IPS DF 6.9 (cell line): ENCODE measurements around the gene OR51F2.
"Not testable (repeated sequence)": the region's sequence is repeated elsewhere in the genome, so short reads cannot be mapped to it uniquely, and the experiment has no call there.

ENCODE experiments used
- DNase-seq: peaks from one replicate; pipeline ENCODE4 v3.0.0-alpha.2; 2013; ENCODE audit warnings: low read depth, low spot score
- H3K27ac ChIP-seq: one replicate; pipeline ENCODE4 v1.5.1; 2013; ENCODE audit warnings: low read length, control low read depth
- H3K27me3 ChIP-seq: 2 replicates; pipeline ENCODE4 v1.6.1; 2013; ENCODE audit warnings: mild to moderate bottlenecking, low read length; ENCODE audit not compliant: control insufficient read depth, insufficient read depth
- H3K36me3 ChIP-seq: 2 replicates; pipeline ENCODE4 v1.6.1; 2013; ENCODE audit warnings: low read length; ENCODE audit not compliant: control insufficient read depth, insufficient read depth
- H3K4me1 ChIP-seq: 2 replicates; pipeline ENCODE4 v1.6.1; 2013; ENCODE audit warnings: low read length; ENCODE audit not compliant: control insufficient read depth, insufficient read depth
- H3K4me3 ChIP-seq: 2 replicates; pipeline ENCODE4 v1.5.1; 2013; ENCODE audit warnings: mild to moderate bottlenecking, low read length
- H3K9me3 ChIP-seq: 2 replicates; pipeline ENCODE4 v1.6.1; 2013; ENCODE audit warnings: low read length, inconsistent platforms; ENCODE audit not compliant: control insufficient read depth, insufficient read depth
- WGBS: extraction: QIAGEN DNeasy Blood & Tissue Kit; methylation state at CpG from one replicate; pipeline ENCODE4 v1.1.7; 2013; ENCODE audit warnings: mixed read lengths, missing lambda C conversion rate; ENCODE audit not compliant: insufficient read length, insufficient coverage; 5-methylcytosine and 5-hydroxymethylcytosine counted together

Gene OR51F2, protein sequence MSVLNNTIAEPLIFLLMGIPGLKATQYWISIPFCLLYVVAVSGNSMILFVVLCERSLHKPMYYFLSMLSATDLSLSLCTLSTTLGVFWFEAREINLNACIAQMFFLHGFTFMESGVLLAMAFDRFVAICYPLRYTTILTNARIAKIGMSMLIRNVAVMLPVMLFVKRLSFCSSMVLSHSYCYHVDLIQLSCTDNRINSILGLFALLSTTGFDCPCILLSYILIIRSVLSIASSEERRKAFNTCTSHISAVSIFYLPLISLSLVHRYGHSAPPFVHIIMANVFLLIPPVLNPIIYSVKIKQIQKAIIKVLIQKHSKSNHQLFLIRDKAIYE

DNA sequence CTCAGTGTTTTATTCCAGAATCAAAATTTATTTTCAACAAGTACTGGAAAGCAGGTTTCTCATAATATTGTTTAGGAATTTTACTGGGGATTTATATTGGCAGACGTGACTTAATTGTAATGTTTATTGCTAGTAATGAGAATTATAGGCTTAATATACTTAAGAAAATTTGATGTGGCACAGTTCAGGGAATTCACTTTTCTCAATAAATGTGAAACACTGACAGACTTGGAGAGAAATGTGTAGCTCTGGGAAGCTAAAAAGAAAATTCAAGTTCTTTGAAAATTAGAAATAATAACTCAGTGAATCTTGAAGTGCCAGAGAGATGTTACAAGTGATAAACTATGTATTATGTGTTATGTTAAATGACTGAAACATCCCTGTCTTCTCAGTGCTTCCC lies at the start of gene OR51F2:
Gene OR51F2, plus strand, starts transcription at position 301 of the 400 bp plus-strand sequence. CDS start 101 bp downstream, outside the sequence.
- Histone ChIP-seq H3K9me3 (no peaks in the 10 kb centered on the region), H3K4me3 (no peak within 1 kb of the TSS), H3K27ac (no peak within 1 kb of the TSS), H3K36me3 (no peaks in the 10 kb centered on the region), H3K27me3 (no peaks in the 10 kb centered on the region), H3K4me1 (no peaks in the 10 kb centered on the region)
- no peak for DNase-seq
- no CpG with 5 or more reads among the region's 1 CpG for whole genome bisulfite sequencing

- Histone ChIP-seq H3K4me1 (no peaks in the 10 kb centered on the region), H3K27ac (no peak overlapping the region), H3K4me3 (no peak overlapping the region), H3K27me3 (no peaks in the 10 kb centered on the region), H3K36me3 (no peaks in the 10 kb centered on the region), H3K9me3 (no peaks in the 10 kb centered on the region)
- no CpG with 5 or more reads among the region's 1 CpG for WGBS
- DNase-seq: no peak
Measured at GRCh38 chr11:4782454-4782853, 38.7 kb upstream of the OR51F2 start.

- Histone ChIP-seq H3K36me3 (no peaks in the 10 kb centered on the region), H3K4me1 (no peaks in the 10 kb centered on the region), H3K27me3 (no peaks in the 10 kb centered on the region), H3K27ac (no peak overlapping the region), H3K4me3 (no peak overlapping the region), H3K9me3 (no peaks in the 10 kb centered on the region)
- WGBS: no CpG with 5 or more reads among the region's 2 CpGs
- DNase-seq: no peak
Measured at GRCh38 chr11:4797206-4797605, 23.9 kb upstream of the OR51F2 start.

- Histone ChIP-seq H3K4me3 (no peak overlapping the region), H3K27me3 (no peaks in the 10 kb centered on the region), H3K9me3 (no peaks in the 10 kb centered on the region), H3K4me1 (no peaks in the 10 kb centered on the region), H3K27ac (no peak overlapping the region), H3K36me3 (no peaks in the 10 kb centered on the region)
- WGBS: no CpG with 5 or more reads among the region's 6 CpGs
- no peak for DNase-seq
Measured at GRCh38 chr11:4798427-4799183, 22.5 kb upstream of the OR51F2 start.

- H3K27ac ChIP-seq, H3K4me3 ChIP-seq, H3K9me3 ChIP-seq, H3K36me3 ChIP-seq, H3K27me3 ChIP-seq, DNase-seq, H3K4me1 ChIP-seq: not testable (repeated sequence)
- WGBS: no CpG with 5 or more reads among the region's 5 CpGs
Measured at GRCh38 chr11:4801316-4801715, 19.8 kb upstream of the OR51F2 start.

DNA sequence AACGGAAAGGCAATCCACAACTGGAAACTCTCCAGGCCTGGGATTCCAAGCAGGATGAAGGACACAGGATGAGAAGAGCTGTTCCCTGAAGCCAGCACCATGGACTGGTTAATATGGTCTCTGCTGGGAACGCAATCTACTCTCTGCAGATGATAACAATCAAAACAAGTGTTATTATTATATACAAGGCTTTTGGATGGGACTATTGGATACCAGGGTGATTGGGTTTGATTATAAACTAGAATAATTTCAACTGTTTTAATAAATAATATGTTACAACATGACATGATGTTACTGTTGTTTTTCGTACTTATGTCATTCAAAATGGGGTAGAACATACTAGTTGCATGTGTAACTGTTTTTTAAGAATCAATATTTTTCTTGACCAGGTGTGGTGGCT lies 16.8 kb upstream of the OR51F2 start, which contains the start of gene OR52R1:
Gene OR52R1, minus strand, starts transcription at position 101 of the 400 bp plus-strand sequence. Its CDS starts 0 bp downstream, at position 101.
- Histone ChIP-seq H3K4me1 (no peaks in the 10 kb centered on the region), H3K27me3 (no peaks in the 10 kb centered on the region), H3K4me3 (no peak within 1 kb of the TSS), H3K36me3 (no peaks in the 10 kb centered on the region), H3K27ac (no peak within 1 kb of the TSS), H3K9me3 (no peaks in the 10 kb centered on the region)
- WGBS: no CpG with 5 or more reads among the region's 3 CpGs
- DNase-seq: no peak

GRCh38 chr11:4808476-4808875 lies 12.6 kb upstream of the OR51F2 start:
- no peaks in the 10 kb centered on the region for H3K4me1 ChIP-seq
- no CpG with 5 or more reads among the region's 1 CpG for WGBS

GRCh38 chr11:4809246-4809645 lies 11.9 kb upstream of the OR51F2 start:
- Histone ChIP-seq H3K4me3 (no peak overlapping the region), H3K27ac (no peak overlapping the region), H3K9me3 (no peaks in the 10 kb centered on the region), H3K27me3 (no peaks in the 10 kb centered on the region), H3K36me3 (no peaks in the 10 kb centered on the region), H3K4me1 (no peaks in the 10 kb centered on the region)
- WGBS: no CpG with 5 or more reads among the region's 2 CpGs
- no peak for DNase-seq

More at GRCh38 chr11:4808476-4808875, 12.6 kb upstream of the OR51F2 start:
- no peak for DNase-seq
- Histone ChIP-seq H3K27me3 (no peaks in the 10 kb centered on the region), H3K36me3 (no peaks in the 10 kb centered on the region), H3K9me3 (no peaks in the 10 kb centered on the region), H3K4me3 (no peak overlapping the region), H3K27ac (no peak overlapping the region)

DNA sequence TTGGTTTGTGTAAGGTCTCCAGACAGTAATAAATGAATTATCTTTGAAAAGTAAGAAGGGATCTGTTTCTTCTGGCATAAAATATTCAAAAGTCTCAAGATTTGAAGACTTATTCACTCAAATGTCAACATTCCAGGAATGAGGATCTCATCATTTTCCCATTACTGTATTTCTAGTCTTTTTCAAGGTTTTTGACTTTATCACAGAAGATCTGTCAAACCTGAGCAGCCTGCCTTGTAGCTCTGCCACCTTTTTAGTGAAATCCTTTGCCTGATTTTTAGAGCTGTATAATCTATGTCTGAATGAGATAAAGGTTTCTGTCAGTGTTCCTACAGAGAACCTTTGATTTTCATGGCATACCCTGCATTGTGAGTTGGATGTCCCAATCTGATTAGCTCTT lies 4.0 kb downstream of the OR51F2 start:
- Histone ChIP-seq H3K4me3 (no peak overlapping the region), H3K9me3 (no peaks in the 10 kb centered on the region), H3K36me3 (no peaks in the 10 kb centered on the region), H3K27ac (no peak overlapping the region), H3K4me1 (no peaks in the 10 kb centered on the region), H3K27me3 (no peaks in the 10 kb centered on the region)
- DNase-seq: no peak

DNA sequence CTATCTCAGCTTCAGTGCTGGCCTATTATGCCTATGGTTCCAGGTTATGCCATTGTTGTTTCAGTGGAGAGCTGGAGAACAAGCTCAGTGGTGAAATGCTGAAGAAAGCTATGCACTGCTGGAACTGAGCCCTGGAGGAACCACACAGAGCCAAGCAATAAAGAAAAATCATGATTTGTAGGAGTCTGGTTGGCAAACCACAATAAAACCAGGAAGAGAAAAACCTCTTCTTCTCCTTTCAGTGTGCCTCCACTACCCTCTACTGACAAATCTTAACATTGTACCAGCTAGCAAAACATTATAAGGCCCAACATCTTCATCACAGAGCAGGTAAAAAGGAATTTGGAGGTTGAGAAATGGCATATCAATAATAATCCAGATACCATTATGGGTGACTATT lies 5.3 kb downstream of the OR51F2 start:
- H3K27me3 ChIP-seq: no peaks in the 10 kb centered on the region
- no peak for DNase-seq
- H3K9me3 ChIP-seq: no peaks in the 10 kb centered on the region
- no peaks in the 10 kb centered on the region for H3K4me1 ChIP-seq
- H3K27ac ChIP-seq: no peak overlapping the region
- H3K36me3 ChIP-seq: no peaks in the 10 kb centered on the region
- H3K4me3 ChIP-seq: no peak overlapping the region
